Activated CD8-positive, alpha-beta memory T cell treated with anti-CD3 and anti-CD28 coated beads for 36 hours (primary cell): ENCODE measurements around the gene KIF25. TPM values are rescaled to one million over a fixed set of nuclear protein-coding genes. Genes with fewer than 3 reads are reported as not detected.

Experiments
- CTCF ChIA-PET: fragments of 350-600 bp; sonication (Branson Sonifier 250); formaldehyde crosslinking; loops from one replicate; lab custom pipeline; 2021; ENCODE audit warnings: antibody characterized with exemption; lab: Charles Lee
- POLR2A ChIA-PET: fragments of 350-600 bp; sonication (Branson Sonifier 250); formaldehyde crosslinking; loops from one replicate; lab custom pipeline; 2021; ENCODE audit warnings: antibody characterized with exemption; lab: Charles Lee
- total RNA-seq, 2 experiments: library from RNA; stranded (reverse); gene quantifications; one replicate each; pipeline ENCODE4 v1.2.3, GENCODE V29; 2021

Gene KIF25
- total RNA-seq, 2 experiments from 2014 or later: not detected

GRCh38 chr6:168030218-168030746 is 32.8 kb downstream of the KIF25 start:
- POLR2A ChIA-PET: no interaction called here
- CTCF ChIA-PET: no interaction called here

- CTCF ChIA-PET: no interaction called here
- POLR2A ChIA-PET: no interaction called here
Measured at GRCh38 chr6:168030908-168031307, 33.4 kb downstream of the KIF25 start.

- ChIA-PET CTCF (no interaction called here), POLR2A (no interaction called here)
Measured at GRCh38 chr6:168031411-168031971, 34.0 kb downstream of the KIF25 start.

GRCh38 chr6:168032005-168032760 is 34.7 kb downstream of the KIF25 start:
- POLR2A ChIA-PET: no interaction called here
- CTCF ChIA-PET: no interaction called here

- ChIA-PET POLR2A (no interaction called here), CTCF (no interaction called here)
Measured at GRCh38 chr6:168033791-168034190, 36.3 kb downstream of the KIF25 start.

GRCh38 chr6:168034537-168034936 is 37.1 kb downstream of the KIF25 start:
- POLR2A ChIA-PET: no interaction called here

GRCh38 chr6:168035098-168035660 is 37.7 kb downstream of the KIF25 start:
- CTCF ChIA-PET: no interaction called here

More at GRCh38 chr6:168034537-168034936, 37.1 kb downstream of the KIF25 start:
- CTCF ChIA-PET: no interaction called here

GRCh38 chr6:168035661-168036545 is 38.4 kb downstream of the KIF25 start:
- POLR2A ChIA-PET: no interaction called here
- CTCF ChIA-PET: no interaction called here

More at GRCh38 chr6:168035098-168035660, 37.7 kb downstream of the KIF25 start:
- POLR2A ChIA-PET: no interaction called here

GRCh38 chr6:168037242-168037641 is 39.8 kb downstream of the KIF25 start:
- CTCF ChIA-PET: no interaction called here
- POLR2A ChIA-PET: no interaction called here

GRCh38 chr6:168037856-168038255 is 40.4 kb downstream of the KIF25 start:
- ChIA-PET POLR2A (no interaction called here), CTCF (no interaction called here)

- ChIA-PET CTCF (no interaction called here), POLR2A (no interaction called here)
Measured at GRCh38 chr6:168038576-168039140, 41.2 kb downstream of the KIF25 start.

GRCh38 chr6:168039301-168039700 is 41.8 kb downstream of the KIF25 start:
- ChIA-PET CTCF (no interaction called here), POLR2A (no interaction called here)

- ChIA-PET POLR2A (no interaction called here), CTCF (no interaction called here)
Measured at GRCh38 chr6:168039849-168040248, 42.4 kb downstream of the KIF25 start.

- ChIA-PET POLR2A (no interaction called here), CTCF (no interaction called here)
Measured at GRCh38 chr6:168040856-168041496, 43.5 kb downstream of the KIF25 start.

GRCh38 chr6:168041928-168042327 is 44.5 kb downstream of the KIF25 start:
- POLR2A ChIA-PET: no interaction called here
- CTCF ChIA-PET: no interaction called here

GRCh38 chr6:168042426-168043192 is 45.1 kb downstream of the KIF25 start:
- ChIA-PET POLR2A (no interaction called here), CTCF (no interaction called here)

- ChIA-PET POLR2A (no interaction called here), CTCF (no interaction called here)
Measured at GRCh38 chr6:168043193-168043847, 45.8 kb downstream of the KIF25 start.
